Urinary bladder (tissue), 4 donors: ENCODE results near the gene USP5. TPM values are rescaled to one million over a fixed set of nuclear protein-coding genes. Genes with fewer than 3 reads are reported as not detected.
"Not testable (repeated sequence)": the region's sequence is repeated elsewhere in the genome, so short reads cannot be mapped to it uniquely, and the experiment has no call there.

Experiments
- DNase-seq: peaks from one replicate; pipeline ENCODE4 v3.0.0-alpha.2; 2015; ENCODE audit errors: extremely low spot score
- H3K27ac ChIP-seq: one replicate; pipeline ENCODE4 v1.5.1; 2013; ENCODE audit warnings: low read depth, mild to moderate bottlenecking, moderate library complexity
- H3K36me3 ChIP-seq: one replicate; pipeline ENCODE4 v1.6.1; 2013; ENCODE audit warnings: mild to moderate bottlenecking, moderate library complexity; ENCODE audit not compliant: insufficient read depth
- H3K4me1 ChIP-seq: one replicate; pipeline ENCODE4 v1.6.1; 2013; ENCODE audit warnings: mild to moderate bottlenecking, moderate library complexity; ENCODE audit not compliant: insufficient read depth
- H3K4me3 ChIP-seq: one replicate; pipeline ENCODE4 v1.5.1; 2013; ENCODE audit warnings: low read depth, low read length
- WGBS: extraction: QIAGEN DNeasy Blood & Tissue Kit; methylation state at CpG from one replicate; pipeline ENCODE4 v1.1.7; 2013; 5-methylcytosine and 5-hydroxymethylcytosine counted together
- polyA plus RNA-seq: library from polyadenylated mRNA; stranded (reverse); fragments of 200-250 nt; gene quantifications from one replicate; pipeline ENCODE4 v1.2.3, GENCODE V29; 2013
- total RNA-seq: library from RNA; depleted of rRNA; stranded (reverse); fragments of >200 nt; gene quantifications from one replicate; pipeline ENCODE4 v1.2.3, GENCODE V29; 2014
- donor health status: healthy with polysubstance abuse.
- donor health status: healthy.

USP5 gene
- total and polyA plus RNA-seq, 2 donors = 29.0 to 60.1 TPM

DNA sequence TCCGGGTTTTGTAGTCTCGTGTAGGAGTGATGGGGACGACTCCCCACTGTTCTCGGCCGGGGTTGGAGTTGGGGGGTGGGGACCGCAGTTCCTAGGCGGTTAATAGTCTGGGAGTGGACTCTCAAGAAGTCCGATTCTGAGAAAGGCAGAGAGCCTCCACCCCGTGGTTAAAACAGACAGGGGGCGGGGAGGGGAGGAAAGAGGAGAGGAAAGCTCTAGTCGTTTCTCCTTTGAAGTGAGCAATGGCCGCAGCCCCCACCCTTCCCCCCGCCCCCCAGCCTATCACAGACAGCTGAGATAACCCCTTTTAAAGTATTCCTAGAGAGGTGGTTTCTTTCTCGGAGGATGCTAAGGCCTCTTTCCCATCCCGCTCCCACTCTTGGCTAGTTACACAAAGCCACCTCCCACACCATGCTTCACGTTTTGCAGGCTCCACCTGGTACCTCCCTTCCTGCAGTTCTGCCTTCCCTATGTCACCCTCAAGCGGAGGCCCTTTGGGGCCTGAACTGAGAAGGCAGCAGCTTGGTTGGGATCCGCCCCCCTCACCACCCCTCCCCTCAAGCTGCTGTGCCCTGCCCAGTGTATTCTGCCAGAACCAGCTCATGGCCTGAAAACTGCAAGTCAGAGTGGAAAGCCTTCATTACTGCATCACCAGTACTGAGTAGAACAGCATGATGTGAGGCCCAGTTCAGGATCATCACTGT is 853 bp downstream of the USP5 start:
- 2% methylated on average over 18 of the region's 18 CpGs for WGBS
- H3K27ac ChIP-seq = no peak overlapping the region
- H3K4me1 ChIP-seq = no peaks in the 10 kb centered on the region
- peak overlapping the region; percentile 53 for H3K4me3 ChIP-seq
- H3K36me3 ChIP-seq = no peaks in the 10 kb centered on the region
- DNase-seq = peak; percentile 39

DNA sequence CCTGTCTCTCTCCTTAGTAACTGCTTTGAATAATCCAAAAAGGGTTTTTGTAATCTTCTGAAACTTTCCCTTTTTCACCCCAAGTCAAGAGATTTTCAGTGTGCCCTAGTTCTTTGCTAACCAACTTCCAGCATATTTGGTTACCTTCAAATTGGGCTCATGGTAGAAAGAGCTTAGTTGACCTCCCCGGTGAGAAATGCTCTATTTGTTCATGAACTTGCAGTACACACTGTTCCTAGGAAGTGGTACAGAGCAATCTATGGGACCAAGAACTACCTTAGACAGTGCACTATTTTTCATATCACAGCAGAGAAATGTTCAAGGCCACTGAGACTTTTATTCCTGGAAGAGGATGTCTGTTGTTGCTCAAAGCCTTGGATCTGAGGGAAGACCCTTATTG is 1.7 kb downstream of the USP5 start:
- 35% methylated on average over 1 of the region's 1 CpG for WGBS
- H3K4me1 ChIP-seq = no peaks in the 10 kb centered on the region
- no peak overlapping the region for H3K27ac ChIP-seq
- H3K4me3 ChIP-seq = no peak overlapping the region
- no peaks in the 10 kb centered on the region for H3K36me3 ChIP-seq
- DNase-seq = no peak

DNA sequence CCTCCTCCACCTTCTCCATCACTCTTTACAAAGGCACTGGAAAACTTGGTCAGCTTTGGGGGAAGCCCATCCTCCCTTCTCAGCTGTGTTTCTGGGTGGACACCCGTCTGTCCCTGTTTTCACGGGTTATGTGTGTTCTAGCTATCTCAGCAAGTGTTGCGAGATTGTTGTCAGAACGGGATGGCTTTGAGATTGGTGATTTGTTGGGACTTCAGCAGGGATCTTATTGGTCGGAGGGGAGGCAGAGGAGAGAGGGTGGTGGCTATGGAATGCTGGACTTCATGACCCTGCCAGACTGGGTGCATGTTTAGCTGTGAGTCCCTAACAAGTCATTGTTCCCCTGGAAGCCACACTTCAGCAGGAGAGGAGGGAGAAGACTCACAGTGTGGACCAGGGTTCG is 2.1 kb downstream of the USP5 start:
- 77% methylated on average over 6 of the region's 6 CpGs for WGBS
- Histone ChIP-seq H3K36me3 (no peaks in the 10 kb centered on the region), H3K27ac (no peak overlapping the region)

DNA sequence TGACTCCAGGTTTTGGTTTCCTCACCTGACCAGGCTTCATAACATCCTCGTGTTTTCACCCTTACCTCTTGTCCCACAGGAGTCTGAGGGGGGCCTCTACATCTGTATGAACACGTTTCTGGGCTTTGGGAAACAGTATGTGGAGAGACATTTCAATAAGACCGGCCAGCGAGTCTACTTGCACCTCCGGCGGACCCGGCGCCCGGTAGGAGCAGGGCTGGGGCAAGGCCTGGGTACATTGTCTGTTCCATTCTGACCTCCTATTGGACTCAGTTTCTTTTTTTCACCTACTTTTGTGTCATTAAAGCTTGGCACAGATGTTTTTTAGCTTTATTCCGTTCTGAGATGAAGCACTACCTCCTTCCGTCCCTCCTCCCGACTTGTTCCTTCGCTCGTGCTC is 3.4 kb downstream of the USP5 start:
- WGBS = 89% methylated on average over 14 of the region's 14 CpGs
- no peaks in the 10 kb centered on the region for H3K36me3 ChIP-seq

More for the DNA sequence above, 2.1 kb downstream of the USP5 start:
- no peak for DNase-seq
- no peak overlapping the region for H3K4me3 ChIP-seq
- H3K4me1 ChIP-seq = no peaks in the 10 kb centered on the region

DNA sequence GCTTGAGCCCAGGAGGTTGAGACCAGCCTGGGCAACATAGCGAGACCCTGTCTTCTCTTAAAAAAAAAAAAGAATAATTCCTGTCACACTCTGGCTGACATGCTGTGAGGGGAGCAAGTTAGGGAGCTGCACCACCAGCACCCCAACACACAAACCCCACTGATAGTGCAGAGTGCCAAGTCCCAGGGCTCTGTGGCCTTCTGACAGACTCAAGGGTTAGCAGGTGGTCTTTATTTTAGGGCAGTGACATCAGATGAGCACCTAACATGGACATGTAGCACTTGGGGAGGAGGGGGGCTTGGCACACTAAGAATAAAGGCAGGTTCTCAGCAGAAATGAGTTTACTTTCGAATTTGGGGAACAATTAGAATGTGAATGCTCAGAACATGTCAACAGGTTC is 6.8 kb downstream of the USP5 start:
- no peak for DNase-seq
- H3K27ac ChIP-seq = no peak overlapping the region
- H3K4me1 ChIP-seq = no peaks in the 10 kb centered on the region
- no peak overlapping the region for H3K4me3 ChIP-seq
- WGBS = 96% methylated on average over 2 of the region's 2 CpGs
- H3K36me3 ChIP-seq = no peaks in the 10 kb centered on the region

More for the DNA sequence above, 3.4 kb downstream of the USP5 start:
- Histone ChIP-seq H3K27ac (no peak overlapping the region), H3K4me1 (no peaks in the 10 kb centered on the region), H3K4me3 (no peak overlapping the region)
- no peak for DNase-seq

DNA sequence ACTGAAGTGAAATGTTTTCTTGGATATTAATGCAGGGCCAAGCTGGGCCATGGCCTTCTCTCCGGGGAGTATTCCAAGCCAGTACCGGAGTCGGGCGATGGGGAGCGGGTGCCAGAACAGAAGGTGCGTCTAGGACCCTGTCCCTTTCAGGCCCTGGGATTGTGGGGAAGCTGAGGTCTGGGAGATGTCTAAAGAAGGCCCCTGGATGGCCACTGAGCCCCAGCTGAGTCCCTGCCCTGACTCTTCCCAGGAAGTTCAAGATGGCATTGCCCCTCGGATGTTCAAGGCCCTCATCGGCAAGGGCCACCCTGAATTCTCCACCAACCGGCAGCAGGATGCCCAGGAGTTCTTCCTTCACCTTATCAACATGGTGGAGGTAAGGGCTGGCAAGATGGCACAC is 8.2 kb downstream of the USP5 start:
- DNase-seq = no peak
- no peak overlapping the region for H3K27ac ChIP-seq
- H3K4me1 ChIP-seq = no peaks in the 10 kb centered on the region
- 95% methylated on average over 9 of the region's 9 CpGs for WGBS
- no peak overlapping the region for H3K4me3 ChIP-seq
- H3K36me3 ChIP-seq = no peaks in the 10 kb centered on the region

DNA sequence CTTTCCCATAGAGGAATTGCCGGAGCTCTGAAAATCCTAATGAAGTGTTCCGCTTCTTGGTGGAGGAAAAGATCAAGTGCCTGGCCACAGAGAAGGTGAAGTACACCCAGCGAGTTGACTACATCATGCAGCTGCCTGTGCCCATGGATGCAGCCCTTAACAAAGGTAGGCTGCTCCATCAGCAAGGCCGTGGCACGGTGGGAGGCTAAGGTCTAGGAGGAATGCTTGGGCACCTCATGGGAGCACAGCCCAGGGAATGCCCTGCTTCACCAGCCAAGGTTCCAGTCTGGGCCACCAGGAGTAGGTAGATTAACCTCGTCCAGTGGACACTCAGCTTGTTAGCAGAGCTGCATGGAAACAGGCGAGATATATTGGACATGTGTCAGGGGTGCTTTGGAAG is 9.0 kb downstream of the USP5 start:
- H3K4me1 ChIP-seq = no peaks in the 10 kb centered on the region
- WGBS = 97% methylated on average over 7 of the region's 7 CpGs
- no peak overlapping the region for H3K27ac ChIP-seq
- DNase-seq = no peak
- no peaks in the 10 kb centered on the region for H3K36me3 ChIP-seq
- H3K4me3 ChIP-seq = no peak overlapping the region

DNA sequence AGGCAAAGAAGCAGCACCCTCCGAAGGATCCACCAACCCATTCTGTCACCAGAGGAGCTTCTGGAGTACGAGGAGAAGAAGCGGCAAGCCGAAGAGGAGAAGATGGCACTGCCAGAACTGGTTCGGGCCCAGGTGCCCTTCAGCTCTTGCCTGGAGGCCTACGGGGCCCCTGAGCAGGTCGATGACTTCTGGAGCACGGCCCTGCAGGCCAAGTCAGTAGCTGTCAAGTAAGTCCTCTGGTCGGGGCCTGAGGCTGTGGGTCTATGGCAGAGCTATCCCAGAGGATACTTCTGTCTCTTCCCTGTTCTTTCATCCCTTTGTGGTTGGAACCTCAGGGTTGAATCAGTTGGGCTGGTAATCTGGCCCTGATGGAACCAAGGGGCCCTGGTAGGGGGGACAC is 9.4 kb downstream of the USP5 start:
- no peak for DNase-seq
- Histone ChIP-seq H3K4me1 (no peaks in the 10 kb centered on the region), H3K36me3 (no peaks in the 10 kb centered on the region), H3K27ac (no peak overlapping the region), H3K4me3 (no peak overlapping the region)
- 93% methylated on average over 9 of the region's 9 CpGs for WGBS

DNA sequence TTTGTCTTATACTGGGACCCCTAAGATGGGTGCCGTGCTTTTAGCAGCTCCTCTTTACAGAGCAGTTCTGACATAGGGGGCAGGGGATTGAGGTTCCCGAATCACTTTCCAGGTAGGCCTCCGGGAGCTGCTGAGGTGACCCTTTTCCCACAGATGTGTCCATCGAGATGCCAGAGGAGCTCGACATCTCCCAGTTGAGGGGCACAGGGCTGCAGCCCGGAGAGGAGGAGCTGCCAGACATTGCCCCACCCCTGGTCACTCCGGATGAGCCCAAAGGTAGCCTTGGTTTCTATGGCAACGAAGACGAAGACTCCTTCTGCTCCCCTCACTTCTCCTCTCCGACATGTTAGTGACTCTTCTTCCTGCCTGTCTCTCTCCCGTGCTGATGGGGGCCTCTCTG is 11.1 kb downstream of the USP5 start:
- WGBS = 89% methylated on average over 11 of the region's 11 CpGs
- Histone ChIP-seq H3K36me3 (no peaks in the 10 kb centered on the region), H3K4me1 (no peaks in the 10 kb centered on the region), H3K27ac (no peak overlapping the region), H3K4me3 (no peak overlapping the region)
- DNase-seq = no peak

DNA sequence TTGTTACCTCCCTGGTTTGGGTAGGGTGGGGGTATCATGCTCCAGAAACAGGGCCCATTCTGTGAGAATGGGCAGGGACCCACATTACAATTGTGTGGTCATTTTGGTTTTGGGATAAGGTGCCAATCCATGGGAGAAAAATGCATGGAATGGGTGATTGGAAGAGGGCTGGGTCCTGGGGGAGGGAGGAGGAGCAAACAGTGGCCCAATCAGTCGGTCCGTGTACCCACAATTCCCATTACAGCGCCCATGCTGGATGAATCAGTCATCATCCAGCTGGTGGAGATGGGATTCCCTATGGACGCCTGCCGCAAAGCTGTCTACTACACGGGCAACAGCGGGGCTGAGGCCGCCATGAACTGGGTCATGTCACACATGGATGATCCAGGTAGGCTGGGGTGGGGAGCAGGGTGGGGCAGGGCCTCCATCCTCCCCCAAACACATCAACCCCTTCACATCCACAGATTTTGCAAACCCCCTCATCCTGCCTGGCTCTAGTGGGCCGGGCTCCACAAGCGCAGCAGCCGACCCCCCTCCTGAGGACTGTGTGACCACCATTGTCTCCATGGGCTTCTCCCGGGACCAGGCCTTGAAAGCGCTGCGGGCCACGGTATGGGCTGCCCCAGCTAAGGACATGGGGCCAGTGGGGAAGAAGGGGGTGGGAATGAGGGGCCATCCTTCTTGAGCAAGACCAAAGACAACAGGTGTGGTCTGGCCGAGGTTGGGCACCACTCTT is 11.8 kb downstream of the USP5 start:
- no peak for DNase-seq
- Histone ChIP-seq H3K36me3 (no peaks in the 10 kb centered on the region), H3K4me1 (no peaks in the 10 kb centered on the region), H3K27ac (no peak overlapping the region), H3K4me3 (no peak overlapping the region)
- 96% methylated on average over 16 of the region's 16 CpGs for WGBS

DNA sequence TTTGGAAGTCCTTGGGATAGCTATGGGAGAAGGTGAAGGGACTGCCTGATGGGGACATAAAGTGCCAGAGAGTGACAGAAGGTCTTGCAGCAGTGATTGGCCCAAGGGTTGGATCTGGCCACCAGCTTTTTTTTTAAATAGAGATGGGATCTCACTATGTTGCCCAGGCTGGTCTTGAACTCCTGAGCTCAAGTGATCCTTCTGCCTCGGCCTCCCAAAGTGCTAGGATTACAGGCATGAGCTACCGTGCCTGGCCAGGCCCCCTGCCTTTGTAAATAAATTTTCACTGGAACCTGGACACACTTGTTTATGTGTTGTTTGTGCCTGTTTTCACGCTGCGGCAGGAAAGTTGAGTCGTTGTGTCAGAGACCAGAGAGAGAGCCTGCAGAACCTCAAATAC is 13.4 kb downstream of the USP5 start:
- DNase-seq, H3K4me1 ChIP-seq, H3K4me3 ChIP-seq, H3K27ac ChIP-seq, H3K36me3 ChIP-seq: not testable (repeated sequence)
- WGBS = 84% methylated on average over 5 of the region's 5 CpGs

DNA sequence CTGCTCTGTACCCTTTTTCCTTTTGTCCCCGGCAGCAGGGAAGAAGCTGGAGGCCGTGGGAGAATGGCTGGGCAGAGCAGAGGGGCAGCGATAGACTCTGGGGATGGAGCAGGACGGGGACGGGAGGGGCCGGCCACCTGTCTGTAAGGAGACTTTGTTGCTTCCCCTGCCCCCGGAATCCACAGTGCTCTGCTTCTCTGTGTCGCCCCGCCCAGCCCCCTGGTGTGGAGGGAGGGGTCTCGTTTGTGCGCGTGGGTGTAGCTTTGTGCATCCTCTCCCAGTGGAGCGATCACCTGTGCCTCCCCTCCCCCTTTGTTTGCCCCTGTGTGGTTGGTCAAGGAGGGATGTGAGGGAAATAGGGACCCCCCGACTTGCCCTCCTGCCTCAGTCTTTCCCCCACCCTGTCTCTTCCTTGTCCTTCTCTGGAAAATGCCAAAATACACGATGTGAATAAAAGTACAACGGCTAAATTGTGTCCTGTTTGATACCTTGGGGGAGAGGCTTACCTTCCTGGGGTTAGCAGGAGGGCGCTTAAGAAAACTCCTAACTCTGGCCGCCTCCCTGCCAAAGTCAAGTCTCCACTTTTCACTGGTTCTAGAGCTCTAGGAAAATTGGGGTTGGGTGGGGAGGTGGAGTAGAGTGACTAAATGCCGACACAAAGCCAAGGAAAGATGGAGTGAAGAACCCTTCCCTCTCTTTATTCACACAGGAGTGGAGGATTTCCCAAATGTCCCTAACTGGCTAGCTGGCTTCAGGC is 14.4 kb downstream of the USP5 start:
- no peaks in the 10 kb centered on the region for H3K36me3 ChIP-seq
- 80% methylated on average over 19 of the region's 19 CpGs for WGBS
- no peak for DNase-seq
- H3K27ac ChIP-seq = peak overlapping the region; percentile 93
- no peaks in the 10 kb centered on the region for H3K4me1 ChIP-seq
- peak overlapping the region; percentile 35 for H3K4me3 ChIP-seq

DNA sequence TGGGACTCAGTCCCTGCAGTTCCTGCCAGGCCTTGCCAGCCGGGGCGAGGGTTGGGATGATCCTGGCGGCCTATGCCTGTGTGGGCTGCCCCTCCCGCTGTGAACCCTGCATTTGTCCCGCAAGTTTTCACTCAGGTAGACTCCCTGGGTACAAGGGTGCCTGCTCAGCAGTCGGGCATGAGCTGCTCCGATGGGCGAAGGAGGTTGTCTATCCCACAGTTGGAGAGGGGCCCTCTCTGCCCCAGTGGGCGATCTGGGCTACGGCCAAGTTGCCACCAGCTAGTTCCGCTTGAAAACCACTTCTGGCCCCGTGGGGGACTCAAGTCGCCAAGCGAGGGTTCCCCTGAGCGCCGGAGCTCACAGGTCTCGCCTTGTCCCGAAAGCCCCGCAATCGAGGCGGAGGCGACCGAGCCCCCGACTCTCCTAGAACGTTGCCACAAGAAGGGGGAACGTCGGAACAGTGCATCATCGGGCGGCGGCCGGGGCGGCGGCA is 15.0 kb downstream of the USP5 start:
- 2% methylated on average over 33 of the region's 33 CpGs for WGBS
- peak overlapping the region; percentile 93 for H3K27ac ChIP-seq
- no peaks in the 10 kb centered on the region for H3K36me3 ChIP-seq
- no peaks in the 10 kb centered on the region for H3K4me1 ChIP-seq
- peak overlapping the region; percentile 35 for H3K4me3 ChIP-seq
- no peak for DNase-seq
